Activated CD4-positive, alpha-beta memory T cell treated with anti-CD3 and anti-CD28 coated beads for 36 hours (primary cell): ENCODE data around the gene AP3D1. TPM values are rescaled to one million over a fixed set of nuclear protein-coding genes. Genes with fewer than 3 reads are reported as not detected.

ENCODE experiments used
- CTCF ChIA-PET: fragments of 350-600 bp; sonication (Branson Sonifier 250); formaldehyde crosslinking; loops from one replicate; lab custom pipeline; 2021; ENCODE audit warnings: antibody characterized with exemption, inconsistent platforms; lab: Charles Lee
- POLR2A ChIA-PET: fragments of 350-600 bp; sonication (Branson Sonifier 250); formaldehyde crosslinking; loops from one replicate; lab custom pipeline; 2021; ENCODE audit warnings: antibody characterized with exemption; lab: Charles Lee
- DNase-seq: peaks from one replicate; pipeline ENCODE4 v3.0.0-alpha.2; 2020
- H3K27ac Mint-ChIP-seq: one replicate; pipeline ENCODE4 v1.8.0; 2021; ENCODE audit warnings: mixed read lengths
- H3K27me3 Mint-ChIP-seq: one replicate; pipeline ENCODE4 v1.8.0; 2021; ENCODE audit warnings: mixed read lengths
- H3K36me3 Mint-ChIP-seq: one replicate; pipeline ENCODE4 v1.8.0; 2021; ENCODE audit warnings: mixed read lengths
- H3K4me1 Mint-ChIP-seq: one replicate; pipeline ENCODE4 v1.8.0; 2021; ENCODE audit warnings: low read depth, mixed read lengths
- H3K4me3 Mint-ChIP-seq: one replicate; pipeline ENCODE4 v1.8.0; 2021; ENCODE audit warnings: mild to moderate bottlenecking, mixed read lengths
- H3K9me3 Mint-ChIP-seq: one replicate; pipeline ENCODE4 v1.8.0; 2021; ENCODE audit warnings: mixed read lengths
- intact Hi-C: fragments of 100-400 bp; cut with micrococcal nuclease; formaldehyde crosslinking; loops from one replicate; pipeline ENCODE4 v1.15.1; 2023
- total RNA-seq, 2 experiments: library from RNA; stranded (reverse); gene quantifications; one replicate each; pipeline ENCODE4 v1.2.3, GENCODE V29; 2021

The AP3D1 gene
- total RNA-seq, 2 experiments from 2014 or later: 84.6 to 89.1 TPM

DNA sequence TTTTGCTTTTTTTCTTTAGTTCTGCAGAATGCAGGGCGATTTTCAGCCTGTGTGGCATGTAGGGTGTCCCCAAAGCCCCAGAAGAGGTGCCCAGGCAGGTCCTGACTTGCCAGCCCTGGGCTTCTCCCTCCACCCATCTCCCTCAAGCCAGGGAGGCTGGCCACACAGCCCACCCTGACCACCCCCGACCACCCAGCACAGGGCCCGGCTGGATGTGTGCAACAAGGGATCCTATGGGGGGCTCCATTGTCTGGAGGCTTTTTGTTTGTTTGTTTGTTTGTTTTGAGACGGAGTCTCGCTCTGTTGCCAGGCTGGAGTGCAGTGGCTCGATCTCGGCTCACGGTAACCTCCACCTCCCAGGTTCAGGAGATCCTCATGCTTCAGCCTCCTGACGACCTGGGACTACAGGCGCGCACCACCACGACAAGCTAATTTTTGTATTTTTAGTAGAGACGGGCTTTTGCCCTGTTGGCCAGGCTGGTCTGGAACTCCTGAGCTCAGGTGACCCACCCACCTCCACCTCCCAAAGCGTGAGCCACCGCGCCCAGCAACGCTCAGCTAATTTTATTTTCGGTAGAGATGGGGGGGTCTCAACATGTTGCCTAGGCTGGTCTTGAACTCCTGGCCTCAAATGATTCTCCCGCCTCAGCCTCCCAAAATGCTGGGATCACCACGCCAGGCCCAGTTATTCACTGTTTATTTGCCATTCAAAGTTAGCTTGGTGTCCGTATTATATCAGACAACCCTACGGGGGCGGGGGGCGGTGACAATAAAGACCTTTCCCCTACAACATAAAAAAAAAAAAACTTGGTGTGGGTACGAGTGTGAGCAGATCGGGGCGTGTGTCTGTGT, 92.6 kb downstream of the AP3D1 start:
- H3K27ac Mint-ChIP-seq: peak overlapping the region; percentile 67
- no peak for DNase-seq
- peaks cover 42% of the 10 kb centered on the region for H3K4me1 Mint-ChIP-seq
- peaks cover 2% of the 10 kb centered on the region for H3K36me3 Mint-ChIP-seq
- CTCF ChIA-PET: no interaction called here
- H3K27me3 Mint-ChIP-seq: no peaks in the 10 kb centered on the region
- intact Hi-C loops: no loop called here
- no peaks in the 10 kb centered on the region for H3K9me3 Mint-ChIP-seq
- POLR2A ChIA-PET: interaction anchor here (1.1 to 1.9 kb wide), 2 partner anchors 10 to 17 kb away, joined by 4 to 6 read pairs; no protein-coding TSS in a partner anchor
- H3K4me3 Mint-ChIP-seq: no peak overlapping the region

DNA sequence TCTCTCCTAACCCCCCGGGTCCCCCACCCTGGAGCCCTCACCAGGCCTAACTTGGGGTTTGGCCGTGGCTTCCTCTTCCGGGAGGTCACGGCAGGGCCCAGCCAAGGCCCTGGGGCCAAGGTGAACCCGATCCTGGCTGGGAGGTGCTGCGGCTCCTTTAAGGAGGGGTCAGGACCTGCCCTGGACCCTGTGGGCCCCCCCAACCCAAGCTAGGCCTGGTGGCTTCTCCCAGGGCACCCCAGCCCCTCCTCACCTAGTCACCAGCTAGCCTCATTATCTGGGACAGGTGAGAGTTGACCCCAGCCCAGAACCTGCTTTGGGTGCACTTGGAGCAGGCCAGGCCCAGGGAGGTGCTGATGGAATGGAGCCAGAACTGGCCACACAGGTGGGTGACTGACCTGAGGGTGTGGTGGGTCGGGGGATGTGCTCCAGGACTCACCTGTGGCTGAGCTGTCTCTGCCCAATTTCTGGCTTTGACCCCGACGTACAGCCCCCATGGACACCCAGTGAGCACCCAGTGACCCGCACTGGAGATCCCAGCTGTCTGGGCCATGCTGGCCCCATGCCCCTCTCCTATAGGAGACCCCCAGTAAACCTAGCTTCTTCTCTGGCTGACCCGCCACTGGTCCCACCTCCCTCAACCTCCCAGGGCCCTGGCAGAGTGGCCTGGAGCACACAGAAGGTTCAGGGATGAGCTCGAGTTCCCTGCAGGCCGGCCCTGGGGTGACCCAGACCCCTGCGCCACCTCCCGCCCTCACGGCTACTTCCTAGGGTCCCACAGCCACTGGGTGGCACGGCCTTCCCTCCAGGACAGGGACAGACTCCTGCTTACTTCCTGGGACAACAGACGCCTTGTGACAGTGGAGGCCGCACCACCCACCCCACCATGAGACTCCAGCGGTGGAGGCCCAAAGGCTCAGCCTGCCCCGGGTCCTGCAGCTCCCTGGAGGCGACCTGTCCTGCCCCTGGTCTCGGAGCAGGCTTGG, 93.6 kb downstream of the AP3D1 start:
- DNase-seq: no peak
- intact Hi-C loops: no loop called here
- POLR2A ChIA-PET: interaction anchor here (0.6 to 1.1 kb wide), 2 partner anchors 9 to 25 kb away, joined by 3 to 6 read pairs; no protein-coding TSS in a partner anchor
- H3K27ac Mint-ChIP-seq: peak overlapping the region; percentile 96
- H3K4me1 Mint-ChIP-seq: peaks cover 42% of the 10 kb centered on the region
- no peak overlapping the region for H3K4me3 Mint-ChIP-seq
- no peaks in the 10 kb centered on the region for H3K27me3 Mint-ChIP-seq
- no peaks in the 10 kb centered on the region for H3K9me3 Mint-ChIP-seq
- H3K36me3 Mint-ChIP-seq: peaks cover 2% of the 10 kb centered on the region
- CTCF ChIA-PET: interaction anchor here (0.9 kb wide), 1 partner anchor 12 kb away, joined by 4 read pairs; no protein-coding TSS in a partner anchor

GRCh38 chr19:2056837-2057192, 94.6 kb downstream of the AP3D1 start:
- Mint-ChIP-seq H3K27me3 (no peaks in the 10 kb centered on the region), H3K9me3 (no peaks in the 10 kb centered on the region), H3K36me3 (peaks cover 2% of the 10 kb centered on the region), H3K4me3 (no peak overlapping the region), H3K4me1 (peaks cover 40% of the 10 kb centered on the region), H3K27ac (peak overlapping the region; percentile 96)
- intact Hi-C loops: no loop called here
- POLR2A ChIA-PET: no interaction called here
- no peak for DNase-seq
- CTCF ChIA-PET: interaction anchor here (1.4 kb wide), 1 partner anchor 12 kb away, joined by 6 read pairs; no protein-coding TSS in a partner anchor

- CTCF ChIA-PET: interaction anchor here (1.4 kb wide), 1 partner anchor 13 kb away, joined by 6 read pairs; no protein-coding TSS in a partner anchor
- POLR2A ChIA-PET: no interaction called here
- intact Hi-C loops: no loop called here
- Mint-ChIP-seq H3K4me3 (peak overlapping the region; percentile 74), H3K4me1 (peaks cover 44% of the 10 kb centered on the region), H3K36me3 (peaks cover 2% of the 10 kb centered on the region), H3K9me3 (no peaks in the 10 kb centered on the region), H3K27ac (peak overlapping the region; percentile 96), H3K27me3 (no peaks in the 10 kb centered on the region)
- DNase-seq: peak; percentile 62
These were observed 95.2 kb downstream of the AP3D1 start for GRCh38 chr19:2055931-2056836.

GRCh38 chr19:2054763-2055162, 96.6 kb downstream of the AP3D1 start:
- Mint-ChIP-seq H3K4me3 (no peak overlapping the region), H3K9me3 (no peaks in the 10 kb centered on the region), H3K27me3 (no peaks in the 10 kb centered on the region), H3K27ac (peak overlapping the region; percentile 89), H3K4me1 (peaks cover 37% of the 10 kb centered on the region), H3K36me3 (peaks cover 3% of the 10 kb centered on the region)
- DNase-seq: no peak
- POLR2A ChIA-PET: interaction anchor here (1.4 kb wide), 1 partner anchor 13 kb away, joined by 3 read pairs; no protein-coding TSS in a partner anchor
- CTCF ChIA-PET: interaction anchor here (0.7 to 1.5 kb wide), 2 partner anchors 15 to 461 kb away, joined by 3 to 4 read pairs; no protein-coding TSS in a partner anchor
- intact Hi-C loops: no loop called here

- ChIA-PET CTCF (interaction anchor here (0.7 to 1.5 kb wide), 2 partner anchors 16 to 460 kb away, joined by 3 to 4 read pairs; no protein-coding TSS in a partner anchor), POLR2A (interaction anchor here (1.4 to 2.8 kb wide), 2 partner anchors 11 to 12 kb away, joined by 3 to 26 read pairs; no protein-coding TSS in a partner anchor)
- no peak for DNase-seq
- peaks cover 7% of the 10 kb centered on the region for H3K36me3 Mint-ChIP-seq
- H3K9me3 Mint-ChIP-seq: no peaks in the 10 kb centered on the region
- no peak overlapping the region for H3K4me3 Mint-ChIP-seq
- H3K27ac Mint-ChIP-seq: peak overlapping the region; percentile 92
- intact Hi-C loops: no loop called here
- H3K27me3 Mint-ChIP-seq: no peaks in the 10 kb centered on the region
- H3K4me1 Mint-ChIP-seq: peaks cover 40% of the 10 kb centered on the region
These were observed 97.6 kb downstream of the AP3D1 start for GRCh38 chr19:2053601-2054389.

DNA sequence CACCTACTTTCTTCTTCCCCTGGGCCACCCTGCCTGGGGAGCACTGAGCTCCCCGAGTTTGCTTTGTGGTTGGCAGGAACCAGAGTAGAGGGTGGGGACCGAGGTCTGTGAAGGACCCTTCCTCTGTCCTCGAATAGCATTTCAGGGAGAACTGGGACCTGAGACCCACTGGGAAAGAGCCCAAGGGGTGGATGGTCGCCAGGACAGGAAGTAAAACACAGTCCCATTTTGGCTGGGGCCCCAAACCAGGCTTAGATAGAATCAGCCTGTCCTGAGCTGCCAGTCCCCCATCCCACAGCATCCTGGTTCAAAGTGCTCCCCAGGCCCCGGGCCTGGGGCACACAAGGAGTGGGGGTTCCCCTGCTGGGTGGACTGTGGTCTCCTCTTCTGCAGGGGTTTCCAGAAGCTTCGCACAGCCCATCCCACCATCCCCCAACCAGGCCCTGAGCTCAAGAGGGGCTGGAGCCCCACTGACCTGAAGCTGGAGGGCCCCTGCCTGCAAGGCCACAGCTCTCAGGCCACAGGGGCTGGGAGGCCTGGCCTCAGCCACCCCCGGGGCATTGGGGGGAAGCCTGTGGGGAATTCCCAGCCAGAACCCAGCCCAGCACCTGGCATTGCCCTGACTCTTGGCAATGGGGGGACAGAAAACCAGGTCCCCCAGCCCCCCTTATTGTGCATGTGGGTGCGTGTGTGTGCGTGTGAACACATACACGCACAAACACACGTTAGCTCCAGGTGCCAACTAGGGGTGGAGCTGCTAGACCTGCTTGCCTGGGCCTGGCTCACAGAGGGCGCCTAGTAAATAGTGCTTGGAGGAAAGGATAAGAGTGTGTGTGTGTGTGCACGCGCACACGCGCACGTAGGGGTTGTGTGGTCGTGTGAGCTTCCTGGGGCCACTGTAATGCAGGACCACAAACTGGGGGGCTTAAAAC, 99.3 kb downstream of the AP3D1 start:
- Mint-ChIP-seq H3K4me1 (peaks cover 48% of the 10 kb centered on the region), H3K4me3 (peak overlapping the region; percentile 65), H3K27ac (peak overlapping the region; percentile 92), H3K9me3 (no peaks in the 10 kb centered on the region), H3K36me3 (peaks cover 7% of the 10 kb centered on the region), H3K27me3 (no peaks in the 10 kb centered on the region)
- CTCF ChIA-PET: interaction anchor here (0.6 to 1.8 kb wide), 7 partner anchors 9 to 368 kb away, joined by 3 to 8 read pairs (median 3); no protein-coding TSS in a partner anchor
- DNase-seq: peak; percentile 60
- intact Hi-C loops: loop anchor here (1.0 to 2.0 kb wide), 2 partner anchors 10 to 45 kb away; partner anchors contain the start of genes IZUMO4 and MOB3A
- POLR2A ChIA-PET: interaction anchor here (0.5 to 2.8 kb wide), 13 partner anchors 9 to 146 kb away, joined by 3 to 26 read pairs (median 5); no protein-coding TSS in a partner anchor

GRCh38 chr19:2050991-2051772, 100.2 kb downstream of the AP3D1 start, which contains the start of gene MKNK2:
TSS of gene MKNK2 (minus strand) at chr19:2051244. CDS start at chr19:2050851, 393 bp downstream.
- intact Hi-C loops: loop anchor here (1.0 to 2.0 kb wide), 3 partner anchors 9 to 46 kb away; partner anchors contain the start of genes IZUMO4 and MOB3A
- ChIA-PET CTCF (interaction anchor here (0.6 to 1.8 kb wide), 3 partner anchors 9 to 369 kb away, joined by 3 to 8 read pairs (median 3); no protein-coding TSS in a partner anchor), POLR2A (interaction anchor here (0.6 to 2.8 kb wide), 10 partner anchors 8 to 145 kb away, joined by 3 to 26 read pairs (median 6); no protein-coding TSS in a partner anchor)
- H3K27ac Mint-ChIP-seq: peak within 1 kb of the TSS; percentile 92
- no peaks in the 10 kb centered on the region for H3K27me3 Mint-ChIP-seq
- peaks cover 45% of the 10 kb centered on the region for H3K4me1 Mint-ChIP-seq
- H3K9me3 Mint-ChIP-seq: no peaks in the 10 kb centered on the region
- DNase-seq: peak; percentile 95
- peaks cover 7% of the 10 kb centered on the region for H3K36me3 Mint-ChIP-seq
- H3K4me3 Mint-ChIP-seq: peak within 1 kb of the TSS; percentile 86
